Activated naive CD8-positive, alpha-beta T cell treated with anti-CD3 and anti-CD28 coated beads, Interleukin-2, amount 50 U/mL, for 24 hours (primary cell): Measurements from ENCODE around the gene EFL1.
"Not testable (repeated sequence)": the region's sequence is repeated elsewhere in the genome, so short reads cannot be mapped to it uniquely, and the experiment has no call there.

Source experiments
- ATAC-seq: fragments of 150-1000 bp; cut with Tn5 transposase; one replicate; pipeline ENCODE4 v1.10.0; 2021
- DNase-seq: peaks from one replicate; pipeline ENCODE4 v3.0.0; 2021
- H3K27ac Mint-ChIP-seq: one replicate; pipeline ENCODE4 v1.8.0; 2021; ENCODE audit warnings: mild to moderate bottlenecking, mixed read lengths
- H3K27me3 Mint-ChIP-seq: one replicate; pipeline ENCODE4 v1.8.0; 2021; ENCODE audit warnings: mixed read lengths
- H3K36me3 Mint-ChIP-seq: one replicate; pipeline ENCODE4 v1.8.0; 2021; ENCODE audit warnings: low read depth, mixed read lengths
- H3K4me1 Mint-ChIP-seq: one replicate; pipeline ENCODE4 v1.8.0; 2021; ENCODE audit warnings: mixed read lengths
- H3K4me3 Mint-ChIP-seq: one replicate; pipeline ENCODE4 v1.8.0; 2021; ENCODE audit warnings: mild to moderate bottlenecking, moderate library complexity, mixed read lengths
- H3K9me3 Mint-ChIP-seq: one replicate; pipeline ENCODE4 v1.8.0; 2021; ENCODE audit warnings: mixed read lengths

The EFL1 gene

GRCh38 chr15:82262422-82263026 is at the start of gene EFL1, which contains the start of gene SAXO2:
Gene EFL1, minus strand, starts transcription at chr15:82262734. Its CDS starts 956 bp downstream, at chr15:82261778.
Gene SAXO2, plus strand, starts transcription at chr15:82262818. Its CDS starts 62 bp downstream, at chr15:82262880.
- ATAC-seq, result peak; percentile 97
- no peaks in the 10 kb centered on the region for H3K9me3 Mint-ChIP-seq
- peaks cover 21% of the 10 kb centered on the region for H3K4me1 Mint-ChIP-seq
- peak within 1 kb of the TSS; percentile 92 for H3K27ac Mint-ChIP-seq
- peak within 1 kb of the TSS; percentile 92 for H3K4me3 Mint-ChIP-seq
- H3K27me3 Mint-ChIP-seq, result no peaks in the 10 kb centered on the region
- H3K36me3 Mint-ChIP-seq, result peaks cover 22% of the 10 kb centered on the region
- peak; percentile 94 for DNase-seq

- not testable (repeated sequence) for H3K36me3 Mint-ChIP-seq, H3K4me3 Mint-ChIP-seq, H3K9me3 Mint-ChIP-seq, H3K27me3 Mint-ChIP-seq, H3K4me1 Mint-ChIP-seq, H3K27ac Mint-ChIP-seq, DNase-seq, ATAC-seq
Measured at GRCh38 chr15:82311321-82311720, 48.8 kb upstream of the EFL1 start.

GRCh38 chr15:82309802-82310201 is 47.3 kb upstream of the EFL1 start:
- ATAC-seq, result no peak
- H3K27me3 Mint-ChIP-seq, result no peaks in the 10 kb centered on the region

GRCh38 chr15:82307714-82308081 is 45.2 kb upstream of the EFL1 start:
- Mint-ChIP-seq H3K4me1 (peaks cover 4% of the 10 kb centered on the region), H3K36me3 (peaks cover 3% of the 10 kb centered on the region), H3K27ac (no peak overlapping the region), H3K27me3 (no peaks in the 10 kb centered on the region), H3K4me3 (no peak overlapping the region), H3K9me3 (no peaks in the 10 kb centered on the region)
- DNase-seq (no peak), ATAC-seq (no peak)

More at GRCh38 chr15:82309802-82310201, 47.3 kb upstream of the EFL1 start:
- DNase-seq, result no peak
- peaks cover 3% of the 10 kb centered on the region for H3K36me3 Mint-ChIP-seq
- peaks cover 2% of the 10 kb centered on the region for H3K4me1 Mint-ChIP-seq
- no peak overlapping the region for H3K27ac Mint-ChIP-seq
- H3K9me3 Mint-ChIP-seq, result no peaks in the 10 kb centered on the region
- H3K4me3 Mint-ChIP-seq, result no peak overlapping the region

- Mint-ChIP-seq H3K36me3 (peaks cover 3% of the 10 kb centered on the region), H3K27ac (no peak overlapping the region), H3K4me1 (peaks cover 4% of the 10 kb centered on the region), H3K9me3 (no peaks in the 10 kb centered on the region), H3K27me3 (no peaks in the 10 kb centered on the region), H3K4me3 (no peak overlapping the region)
- ATAC-seq, result no peak
- DNase-seq, result no peak
Measured at GRCh38 chr15:82306791-82307713, 44.5 kb upstream of the EFL1 start.

GRCh38 chr15:82305621-82306048 is 43.1 kb upstream of the EFL1 start:
- Mint-ChIP-seq H3K4me1 (peaks cover 4% of the 10 kb centered on the region), H3K36me3 (peaks cover 2% of the 10 kb centered on the region), H3K4me3 (no peak overlapping the region), H3K9me3 (no peaks in the 10 kb centered on the region), H3K27ac (no peak overlapping the region), H3K27me3 (no peaks in the 10 kb centered on the region)
- ATAC-seq (no peak), DNase-seq (no peak)

GRCh38 chr15:82304778-82305090 is 42.2 kb upstream of the EFL1 start:
- H3K4me3 Mint-ChIP-seq, result no peak overlapping the region
- no peaks in the 10 kb centered on the region for H3K36me3 Mint-ChIP-seq
- no peak overlapping the region for H3K27ac Mint-ChIP-seq
- ATAC-seq, result no peak
- no peaks in the 10 kb centered on the region for H3K9me3 Mint-ChIP-seq
- DNase-seq, result no peak
- no peaks in the 10 kb centered on the region for H3K27me3 Mint-ChIP-seq
- H3K4me1 Mint-ChIP-seq, result peaks cover 4% of the 10 kb centered on the region

GRCh38 chr15:82303956-82304777 is 41.6 kb upstream of the EFL1 start:
- H3K9me3 Mint-ChIP-seq, result no peaks in the 10 kb centered on the region
- H3K4me3 Mint-ChIP-seq, result no peak overlapping the region
- no peak overlapping the region for H3K27ac Mint-ChIP-seq
- DNase-seq (no peak), ATAC-seq (no peak)
- H3K27me3 Mint-ChIP-seq, result no peaks in the 10 kb centered on the region
- H3K4me1 Mint-ChIP-seq, result peaks cover 4% of the 10 kb centered on the region
- no peaks in the 10 kb centered on the region for H3K36me3 Mint-ChIP-seq

- no peak for ATAC-seq
- no peak overlapping the region for H3K27ac Mint-ChIP-seq
- DNase-seq, result no peak
- H3K4me3 Mint-ChIP-seq, result no peak overlapping the region
- no peaks in the 10 kb centered on the region for H3K9me3 Mint-ChIP-seq
- H3K27me3 Mint-ChIP-seq, result no peaks in the 10 kb centered on the region
- H3K4me1 Mint-ChIP-seq, result peaks cover 14% of the 10 kb centered on the region
- no peaks in the 10 kb centered on the region for H3K36me3 Mint-ChIP-seq
Measured at GRCh38 chr15:82301296-82302016, 38.9 kb upstream of the EFL1 start.

- ATAC-seq (no peak), DNase-seq (no peak)
- Mint-ChIP-seq H3K36me3 (no peaks in the 10 kb centered on the region), H3K4me1 (peaks cover 14% of the 10 kb centered on the region), H3K4me3 (no peak overlapping the region), H3K27ac (no peak overlapping the region), H3K9me3 (no peaks in the 10 kb centered on the region), H3K27me3 (no peaks in the 10 kb centered on the region)
Measured at GRCh38 chr15:82300883-82301282, 38.3 kb upstream of the EFL1 start.

GRCh38 chr15:82300326-82300725 is 37.8 kb upstream of the EFL1 start:
- H3K4me1 Mint-ChIP-seq, result peaks cover 14% of the 10 kb centered on the region
- DNase-seq, H3K36me3 Mint-ChIP-seq, H3K27me3 Mint-ChIP-seq, ATAC-seq, H3K4me3 Mint-ChIP-seq, H3K27ac Mint-ChIP-seq, H3K9me3 Mint-ChIP-seq: not testable (repeated sequence)

- not testable (repeated sequence) for H3K36me3 Mint-ChIP-seq, DNase-seq, ATAC-seq, H3K4me3 Mint-ChIP-seq, H3K27ac Mint-ChIP-seq, H3K9me3 Mint-ChIP-seq, H3K27me3 Mint-ChIP-seq
- peaks cover 10% of the 10 kb centered on the region for H3K4me1 Mint-ChIP-seq
Measured at GRCh38 chr15:82299511-82299914, 37.0 kb upstream of the EFL1 start.

GRCh38 chr15:82298520-82298919 is 36.0 kb upstream of the EFL1 start:
- H3K36me3 Mint-ChIP-seq, result no peaks in the 10 kb centered on the region

GRCh38 chr15:82298032-82298431 is 35.5 kb upstream of the EFL1 start:
- Mint-ChIP-seq H3K36me3 (no peaks in the 10 kb centered on the region), H3K9me3 (no peaks in the 10 kb centered on the region), H3K27me3 (no peaks in the 10 kb centered on the region), H3K27ac (no peak overlapping the region), H3K4me1 (peaks cover 10% of the 10 kb centered on the region), H3K4me3 (peak overlapping the region; percentile 45)
- DNase-seq (no peak), ATAC-seq (no peak)

More at GRCh38 chr15:82298520-82298919, 36.0 kb upstream of the EFL1 start:
- peak; percentile 63 for ATAC-seq
- peak; percentile 54 for DNase-seq
- Mint-ChIP-seq H3K4me3 (no peak overlapping the region), H3K27ac (no peak overlapping the region), H3K4me1 (peaks cover 10% of the 10 kb centered on the region), H3K27me3 (no peaks in the 10 kb centered on the region), H3K9me3 (no peaks in the 10 kb centered on the region)
